ENCODE measurements around the gene MRPS18A.

The MRPS18A gene

GRCh38 chr6:43695967-43696291 lies 8.3 kb upstream of the MRPS18A start:
- DNase-seq = no peak

- peak; percentile 94 for DNase-seq
Measured at GRCh38 chr6:43695215-43695966, 7.8 kb upstream of the MRPS18A start.

GRCh38 chr6:43689421-43689820 lies 1.8 kb upstream of the MRPS18A start:
- no peak for DNase-seq

GRCh38 chr6:43687079-43687436 lies 533 bp downstream of the MRPS18A start:
- no peak for DNase-seq

- no peak for DNase-seq
Measured at GRCh38 chr6:43683708-43684455, 3.7 kb downstream of the MRPS18A start.

- no peak for DNase-seq
Measured at GRCh38 chr6:43682724-43683429, 4.7 kb downstream of the MRPS18A start.

- DNase-seq = no peak
Measured at GRCh38 chr6:43681303-43681702, 6.3 kb downstream of the MRPS18A start.

GRCh38 chr6:43680308-43681200 lies 7.0 kb downstream of the MRPS18A start:
- no peak for DNase-seq

GRCh38 chr6:43679057-43679456 lies 8.5 kb downstream of the MRPS18A start:
- DNase-seq = no peak

GRCh38 chr6:43678341-43678740 lies 9.2 kb downstream of the MRPS18A start:
- no peak for DNase-seq

- no peak for DNase-seq
Measured at GRCh38 chr6:43677759-43678158, 9.8 kb downstream of the MRPS18A start.

GRCh38 chr6:43676962-43677606 lies 10.5 kb downstream of the MRPS18A start:
- DNase-seq = no peak

- DNase-seq = no peak
Measured at GRCh38 chr6:43674921-43675320, 12.7 kb downstream of the MRPS18A start.

- DNase-seq = no peak
Measured at GRCh38 chr6:43674291-43674690, 13.3 kb downstream of the MRPS18A start.

- no peak for DNase-seq
Measured at GRCh38 chr6:43673444-43674084, 14.0 kb downstream of the MRPS18A start.

GRCh38 chr6:43671801-43672690 lies 15.5 kb downstream of the MRPS18A start:
- no peak for DNase-seq

GRCh38 chr6:43671011-43671800 lies 16.4 kb downstream of the MRPS18A start:
- DNase-seq = no peak

- no peak for DNase-seq
Measured at GRCh38 chr6:43670623-43670986, 17.0 kb downstream of the MRPS18A start.

- no peak for DNase-seq
Measured at GRCh38 chr6:43669922-43670622, 17.5 kb downstream of the MRPS18A start.

Data from NCI-H524 treated with DMSO at 0.1 percent for 48 hours (cell line).